HepG2 (cell line): Measurements from ENCODE around the gene GNAI2. TPM values are rescaled to one million over a fixed set of nuclear protein-coding genes. Genes with fewer than 3 reads are reported as not detected.
A peak's percentile ranks its signal among the peaks of the same experiment; 100 is the strongest.

Experiments used
- CBX2 ChIP-seq, 2 experiments: fragments of 200-600 bp in 1 of 2; sonication (generic); formaldehyde crosslinking in 1 of 2; IDR thresholded peaks; 2 replicates each; pipeline versions ENCODE4 v1.7.0 to v1.8.1; 2018 to 2022; ENCODE audit warnings: low read depth in 2 of 2, low read length in 1 of 2, mild to moderate bottlenecking in 1 of 2, missing genetic modification reagents in 1 of 2
- CERS6 ChIP-seq: sonication (generic); formaldehyde crosslinking; IDR thresholded peaks from 2 replicates; pipeline ENCODE4 v1.5.0; 2020; ENCODE audit warnings: missing genetic modification reagents
- E2F2 ChIP-seq: sonication (generic); formaldehyde crosslinking; IDR thresholded peaks from 2 replicates; pipeline ENCODE4 v1.4.0; 2020; ENCODE audit warnings: missing genetic modification reagents, borderline replicate concordance
- KLF16 ChIP-seq, 2 experiments: sonication (generic) in 1 of 2; formaldehyde crosslinking in 1 of 2; IDR thresholded peaks; 2 replicates each; pipeline versions ENCODE4 v1.6.1 to v1.8.0; 2016 to 2023; ENCODE audit warnings: missing genetic modification reagents in 2 of 2, missing compliant biosample characterization in 1 of 2
- MAX ChIP-seq: IDR thresholded peaks from 2 replicates; pipeline ENCODE4 v1.6.1; 2012; ENCODE audit warnings: inconsistent platforms
- TCF7 ChIP-seq: sonication (generic); IDR thresholded peaks from 2 replicates; pipeline ENCODE4 v1.6.1; 2016; ENCODE audit warnings: antibody characterized with exemption, low read depth
- ZNF362 ChIP-seq: sonication (generic); formaldehyde crosslinking; IDR thresholded peaks from 2 replicates; pipeline ENCODE4 v1.4.0; 2020; ENCODE audit warnings: missing genetic modification reagents, mild to moderate bottlenecking, borderline replicate concordance
- ZSCAN12 ChIP-seq: sonication (generic); formaldehyde crosslinking; IDR thresholded peaks from 2 replicates; pipeline ENCODE4 v1.9.0; 2021; ENCODE audit warnings: mild to moderate bottlenecking, missing genetic modification reagents
- polyA plus RNA-seq, 8 experiments: library from polyadenylated mRNA; depleted of rRNA in 3 of 8; stranded (reverse) in 7 of 8; unstranded in 1 of 8; fragments of >200 nt; fragmentation: Illumina TruSeq in 4 of 8; extraction: Trizol in 4 of 8; gene quantifications; 2 replicates each; pipeline versions ENCODE4 v1.2.1 to v1.2.3, GENCODE V29; 2011 to 2016; ENCODE audit warnings: low read depth in 4 of 8, missing spikeins in 1 of 8, mixed read lengths in 1 of 8; ENCODE audit not compliant: insufficient read depth in 1 of 8
- total RNA-seq, 5 experiments: library from RNA; depleted of rRNA; stranded (reverse); fragments of >200 nt; fragmentation: Illumina TruSeq; extraction: Trizol; gene quantifications; 2 replicates each; pipeline ENCODE4 v1.2.3, GENCODE V29; 2016; ENCODE audit warnings: low read depth in 1 of 5

GNAI2 gene
- total and polyA plus RNA-seq, 2 of the 13 experiments (the other 11 are each of a cell fraction or from before 2014, with no cell fraction given) = 51.1 to 66.2 TPM

GRCh38 chr3:50224639-50225038, 11.4 kb upstream of the GNAI2 start (continued):
- TF ChIP-seq CERS6 (CRISPR knock-in tag) (no peak), CBX2 (IDR thresholded peaks at IDR 0.05; ENCODE audit: low read depth, low read length) (no peak), CBX2 (CRISPR knock-in tag; IDR thresholded peaks at IDR 0.05; ENCODE audit: low read depth) (no peak), TCF7 (0 out of 2 replicates have a peak, but pooled peaks have one; percentile 41), ZSCAN12 (CRISPR knock-in tag) (no peak), KLF16 (CRISPR knock-in tag; IDR thresholded peaks at IDR 0.05) (no peak), ZNF362 (CRISPR knock-in tag) (peak; percentile 76; the same call in 1 of the 2 replicates), MAX (no peak), E2F2 (CRISPR knock-in tag) (no peak)
